B cell (primary cell): ENCODE data around the gene CXXC1. TPM values are rescaled to one million over a fixed set of nuclear protein-coding genes. Genes with fewer than 3 reads are reported as not detected.

Experiments used
- ATAC-seq: fragments of 200-7000 bp; cut with Tn5 transposase; one replicate; pipeline ENCODE4 v1.10.0; 2021; ENCODE audit warnings: low read depth, mild to moderate bottlenecking, moderate number of reproducible peaks, moderate library complexity
- CTCF ChIA-PET: fragments of 350-600 bp; sonication (Branson Sonifier 250); formaldehyde crosslinking; loops from one replicate; lab custom pipeline; 2021; ENCODE audit warnings: antibody characterized with exemption, inconsistent platforms; lab: Charles Lee
- POLR2A ChIA-PET: fragments of 350-600 bp; sonication (Branson Sonifier 250); formaldehyde crosslinking; loops from one replicate; lab custom pipeline; 2021; ENCODE audit warnings: antibody characterized with exemption; lab: Charles Lee
- DNase-seq: peaks from one replicate; pipeline ENCODE4 v3.0.0; 2013
- H2AFZ ChIP-seq: 2 replicates; pipeline ENCODE4 v1.6.1; 2012; ENCODE audit warnings: mild to moderate bottlenecking, low read depth, low read length; ENCODE audit not compliant: insufficient read depth, poor library complexity, severe bottlenecking
- H3K27ac ChIP-seq, 2 donors: 1 replicate in 1 of 2; 2 replicates in 1 of 2; pipeline ENCODE4 v1.5.1; 2012 to 2013; ENCODE audit warnings: low read length in 2 of 2, mild to moderate bottlenecking in 2 of 2, moderate library complexity in 1 of 2
- H3K27me3 ChIP-seq, 4 experiments: fragments of 200-600 bp in 1 of 4; sonication (generic) in 1 of 4; replicated peaks in 1 of 4; 1 replicate in 2 of 4; 2 replicates in 2 of 4; pipeline versions ENCODE4 v1.6.1 to v1.7.0; 2013 to 2016; ENCODE audit warnings: low read length in 3 of 4, mild to moderate bottlenecking in 2 of 4, mixed read lengths in 1 of 4, moderate library complexity in 1 of 4; ENCODE audit not compliant: insufficient read depth in 4 of 4, control insufficient read depth in 3 of 4; ENCODE audit errors: control extremely low read depth in 1 of 4
- H3K36me3 ChIP-seq, 2 experiments: replicated peaks in 1 of 2; 1 replicate in 1 of 2; 2 replicates in 1 of 2; pipeline versions ENCODE4 v1.6.1 to v1.7.1; 2013; ENCODE audit warnings: low read length in 1 of 2; ENCODE audit not compliant: insufficient read depth in 2 of 2, control insufficient read depth in 1 of 2; ENCODE audit errors: control extremely low read depth in 1 of 2, extremely low read depth in 1 of 2
- H3K4me1 ChIP-seq, 2 donors: fragments of 200-600 bp in 1 of 2; sonication (generic) in 1 of 2; 1 replicate in 1 of 2; 2 replicates in 1 of 2; pipeline versions ENCODE4 v1.5.1 to v1.6.1; 2013 to 2017; ENCODE audit warnings: low read length in 2 of 2; ENCODE audit not compliant: control insufficient read depth in 2 of 2, insufficient read depth in 2 of 2
- H3K4me2 ChIP-seq: replicated peaks from 2 replicates; pipeline ENCODE3; 2012; ENCODE audit warnings: mild to moderate bottlenecking, low read depth, low read length; ENCODE audit not compliant: poor library complexity, severe bottlenecking
- H3K4me3 ChIP-seq, 5 experiments: fragments of 200-600 bp in 1 of 5; sonication (generic) in 1 of 5; 1 replicate in 3 of 5; 2 replicates in 2 of 5; pipeline versions ENCODE4 v1.5.1 to v1.7.0; 2011 to 2016; ENCODE audit warnings: low read length in 4 of 5, mild to moderate bottlenecking in 4 of 5, low read depth in 2 of 5, control low read depth in 1 of 5, moderate library complexity in 1 of 5; ENCODE audit not compliant: insufficient read depth in 1 of 5; ENCODE audit errors: control extremely low read depth in 1 of 5, extremely low read depth in 1 of 5
- H3K79me2 ChIP-seq: fragments of 200-600 bp; sonication (generic); one replicate; pipeline ENCODE4 v1.6.0; 2016; ENCODE audit warnings: low read length; ENCODE audit not compliant: control insufficient read depth, insufficient read depth
- H3K9ac ChIP-seq: fragments of 200-600 bp; sonication (generic); 2 replicates; pipeline ENCODE4 v1.6.1; 2017; ENCODE audit warnings: mild to moderate bottlenecking, low read length, moderate library complexity
- H3K9me3 ChIP-seq, 3 donors: one replicate each; pipeline versions ENCODE4 v1.6.1 to v1.7.1; 2013; ENCODE audit warnings: low read length in 2 of 3; ENCODE audit not compliant: control insufficient read depth in 2 of 3, insufficient read depth in 1 of 3; ENCODE audit errors: control extremely low read depth in 1 of 3
- H4K20me1 ChIP-seq: 2 replicates; pipeline ENCODE4 v1.6.0; 2012; ENCODE audit warnings: mild to moderate bottlenecking, low read length; ENCODE audit not compliant: insufficient read depth, control insufficient read depth, poor library complexity, severe bottlenecking
- H3K27ac Mint-ChIP-seq: one replicate; pipeline ENCODE4 v1.8.0; 2021; ENCODE audit warnings: mixed read lengths
- H3K27me3 Mint-ChIP-seq: one replicate; pipeline ENCODE4 v1.8.0; 2021; ENCODE audit warnings: mixed read lengths
- H3K4me1 Mint-ChIP-seq: one replicate; pipeline ENCODE4 v1.8.0; 2021; ENCODE audit warnings: mixed read lengths
- H3K4me3 Mint-ChIP-seq: one replicate; pipeline ENCODE4 v1.8.0; 2021; ENCODE audit warnings: mixed read lengths
- H3K9me3 Mint-ChIP-seq: one replicate; pipeline ENCODE4 v1.8.0; 2022; ENCODE audit warnings: mixed read lengths; ENCODE audit not compliant: insufficient read depth
- EZH2 ChIP-seq: IDR thresholded peaks from 2 replicates; pipeline ENCODE4 v1.6.1; 2012; ENCODE audit warnings: borderline replicate concordance, low read depth, mild to moderate bottlenecking, moderate library complexity, low read length; ENCODE audit not compliant: insufficient read depth, poor library complexity, severe bottlenecking
- WGBS: methylation state at CpG from one replicate; pipeline ENCODE4 v1.1.5; 2013; ENCODE audit warnings: missing lambda C conversion rate; ENCODE audit not compliant: insufficient coverage; 5-methylcytosine and 5-hydroxymethylcytosine counted together
- intact Hi-C: fragments of 100-400 bp; cut with micrococcal nuclease; formaldehyde crosslinking; loops from one replicate; pipeline ENCODE4 v1.10.0; 2022
- polyA plus RNA-seq: library from polyadenylated mRNA; depleted of rRNA; stranded (reverse); fragments of >200 nt; gene quantifications from 2 replicates; pipeline ENCODE4 v1.2.3, GENCODE V29; 2012
- total RNA-seq, 2 donors: library from RNA; stranded (reverse); fragments of 120-200 nt in 1 of 2; gene quantifications; 1 replicate in 1 of 2; 2 replicates in 1 of 2; pipeline versions ENCODE4 v1.2.3 to v1.2.4, GENCODE V29; 2013 to 2022
- TF ChIP-seq, protein P1 (sequence below): fragments of 200-600 bp; IDR thresholded peaks from one replicate; pipeline ENCODE4 v1.8.0; 2022; ENCODE audit warnings: antibody characterized with exemption, mild to moderate bottlenecking

CXXC1 gene
- total and polyA plus RNA-seq, 2 donors (not counting 1 experiment from before 2014, with no cell fraction given) = 157 to 306 TPM

DNA sequence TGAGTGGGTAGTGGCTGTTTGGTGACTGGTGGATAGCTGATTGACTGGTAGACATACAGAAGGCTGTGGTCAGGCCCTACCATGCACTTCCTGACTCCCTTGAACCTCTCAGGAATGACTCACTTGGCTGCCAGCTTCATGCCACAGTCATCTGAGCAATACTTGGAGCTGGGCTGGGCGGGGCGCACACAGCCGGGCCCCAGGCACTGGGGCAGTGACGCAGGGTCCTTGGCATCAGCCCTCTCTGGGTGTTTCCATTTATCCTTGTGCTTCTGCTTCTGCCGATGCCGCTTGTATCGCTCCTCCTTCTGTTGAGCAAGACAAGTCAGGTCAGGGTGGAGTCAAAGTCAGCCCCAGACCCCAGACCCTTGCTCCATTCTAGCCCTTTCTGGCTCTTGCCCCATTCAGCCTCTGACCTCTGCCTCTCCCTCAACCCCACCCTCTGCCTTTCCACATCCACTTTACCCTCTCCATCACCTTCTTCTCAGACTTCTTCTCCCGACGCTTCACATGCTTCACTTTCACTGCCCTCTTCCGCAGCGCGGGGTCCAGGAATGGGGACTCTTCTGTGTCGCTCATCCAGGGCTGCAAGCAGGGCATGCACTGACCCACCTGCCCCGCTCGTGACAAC lies 3.1 kb downstream of the CXXC1 start:
- Histone ChIP-seq H3K36me3 (peaks cover 0 to 43% of the 10 kb centered on the region in 2 experiments), H3K9ac (no peak overlapping the region), H3K9me3 (no peaks in the 10 kb centered on the region), H3K27me3 (no peaks in the 10 kb centered on the region), H3K79me2 (peaks cover 29% of the 10 kb centered on the region), H3K4me3 (no peak overlapping the region), H2AFZ (no peak overlapping the region), H3K27ac (no peak overlapping the region), H4K20me1 (peaks cover 27% of the 10 kb centered on the region), H3K4me1 (peaks cover 29 to 38% of the 10 kb centered on the region in 2 donors), H3K4me2 (no peak overlapping the region)
- Mint-ChIP-seq H3K4me1 (peaks cover 52% of the 10 kb centered on the region), H3K4me3 (peak overlapping the region; percentile 97), H3K27ac (peak overlapping the region; percentile 73), H3K27me3 (no peaks in the 10 kb centered on the region), H3K9me3 (no peaks in the 10 kb centered on the region)
- intact Hi-C loops = no loop called here
- CTCF ChIA-PET = no interaction called here
- no peak for ATAC-seq
- WGBS = over 99% methylated on average over 15 of the region's 15 CpGs
- POLR2A ChIA-PET = no interaction called here
- TF ChIP-seq EZH2 = no peak
- TF ChIP-seq, protein P1, sequence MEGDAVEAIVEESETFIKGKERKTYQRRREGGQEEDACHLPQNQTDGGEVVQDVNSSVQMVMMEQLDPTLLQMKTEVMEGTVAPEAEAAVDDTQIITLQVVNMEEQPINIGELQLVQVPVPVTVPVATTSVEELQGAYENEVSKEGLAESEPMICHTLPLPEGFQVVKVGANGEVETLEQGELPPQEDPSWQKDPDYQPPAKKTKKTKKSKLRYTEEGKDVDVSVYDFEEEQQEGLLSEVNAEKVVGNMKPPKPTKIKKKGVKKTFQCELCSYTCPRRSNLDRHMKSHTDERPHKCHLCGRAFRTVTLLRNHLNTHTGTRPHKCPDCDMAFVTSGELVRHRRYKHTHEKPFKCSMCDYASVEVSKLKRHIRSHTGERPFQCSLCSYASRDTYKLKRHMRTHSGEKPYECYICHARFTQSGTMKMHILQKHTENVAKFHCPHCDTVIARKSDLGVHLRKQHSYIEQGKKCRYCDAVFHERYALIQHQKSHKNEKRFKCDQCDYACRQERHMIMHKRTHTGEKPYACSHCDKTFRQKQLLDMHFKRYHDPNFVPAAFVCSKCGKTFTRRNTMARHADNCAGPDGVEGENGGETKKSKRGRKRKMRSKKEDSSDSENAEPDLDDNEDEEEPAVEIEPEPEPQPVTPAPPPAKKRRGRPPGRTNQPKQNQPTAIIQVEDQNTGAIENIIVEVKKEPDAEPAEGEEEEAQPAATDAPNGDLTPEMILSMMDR = no peak
- no peak for DNase-seq

DNA sequence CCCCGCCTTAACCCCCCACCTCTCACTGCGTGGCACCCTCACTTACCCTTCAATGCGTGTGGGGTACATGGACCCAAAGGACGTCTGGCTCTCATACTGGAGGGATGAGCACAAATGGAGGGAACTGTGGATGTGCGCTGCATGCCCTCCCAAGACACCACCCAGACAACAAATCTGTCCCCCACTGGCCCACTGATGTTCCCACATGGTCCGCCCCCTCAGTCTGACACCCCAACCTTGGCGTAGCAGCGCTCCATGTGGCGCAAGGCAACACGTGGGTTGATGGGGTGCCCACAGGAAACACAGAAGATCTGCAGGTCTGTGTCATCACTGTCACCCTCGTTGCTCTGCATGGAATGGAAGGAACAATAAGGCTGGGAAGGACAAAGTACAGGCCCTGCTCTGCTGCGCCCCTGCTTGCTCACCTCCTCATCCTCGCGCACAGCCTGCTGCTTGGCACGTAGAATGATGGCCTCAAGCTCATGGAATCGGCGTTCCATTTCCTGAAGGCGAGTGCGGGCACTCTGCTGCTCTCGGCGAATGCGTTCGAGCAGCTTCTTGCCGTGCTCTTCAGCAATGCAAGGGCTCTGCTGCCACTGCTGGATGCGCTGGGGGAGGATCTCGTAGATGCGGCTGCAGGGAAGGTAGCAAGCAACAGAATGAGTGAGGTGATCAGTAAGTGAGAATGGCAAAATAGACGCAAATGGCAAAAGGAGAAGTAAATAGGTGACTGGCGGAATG lies 3.9 kb downstream of the CXXC1 start:
- Mint-ChIP-seq H3K4me1 (peaks cover 54% of the 10 kb centered on the region), H3K4me3 (peak overlapping the region; percentile 97), H3K27me3 (no peaks in the 10 kb centered on the region), H3K27ac (peak overlapping the region; percentile 97), H3K9me3 (no peaks in the 10 kb centered on the region)
- DNase-seq (peak; percentile 30), ATAC-seq (no peak)
- Histone ChIP-seq H3K27ac (no peak overlapping the region), H3K9me3 (no peaks in the 10 kb centered on the region), H3K36me3 (peaks cover 0 to 50% of the 10 kb centered on the region in 2 experiments), H3K4me1 (peaks cover 35 to 42% of the 10 kb centered on the region in 2 donors), H4K20me1 (peaks cover 30% of the 10 kb centered on the region), H3K27me3 (no peaks in the 10 kb centered on the region), H3K4me2 (no peak overlapping the region), H3K9ac (no peak overlapping the region), H2AFZ (no peak overlapping the region), H3K79me2 (peaks cover 35% of the 10 kb centered on the region), H3K4me3 (no peak overlapping the region)
- POLR2A ChIA-PET = no interaction called here
- intact Hi-C loops = no loop called here
- CTCF ChIA-PET = interaction anchor here (0.5 to 2.7 kb wide), 2 partner anchors 23 to 73 kb away, joined by 7 to 27 read pairs; no protein-coding TSS in a partner anchor
- TF ChIP-seq, protein P1 = no peak
- no peak for TF ChIP-seq EZH2
- WGBS = 92% methylated on average over 26 of the region's 29 CpGs
